ENCODE data around the gene NDUFS7. TPM values are rescaled to one million over a fixed set of nuclear protein-coding genes. Genes with fewer than 3 reads are reported as not detected.

The NDUFS7 gene
- total RNA-seq, 1 donor from 2014 or later, result 67.7 TPM

- DNase-seq (ENCODE audit: low read depth in 2 of 2), result no peak
Observed at GRCh38 chr19:1400281-1401137, 16.8 kb downstream of the NDUFS7 start.

- peak in 1 of 2 donors; percentile 50 for DNase-seq (ENCODE audit: low read depth in 2 of 2)
Observed at GRCh38 chr19:1401138-1401888, 17.6 kb downstream of the NDUFS7 start, which contains the start of gene GAMT. TSS of gene GAMT (minus strand) at chr19:1401542. CDS start at chr19:1401476, 66 bp downstream.

DNA sequence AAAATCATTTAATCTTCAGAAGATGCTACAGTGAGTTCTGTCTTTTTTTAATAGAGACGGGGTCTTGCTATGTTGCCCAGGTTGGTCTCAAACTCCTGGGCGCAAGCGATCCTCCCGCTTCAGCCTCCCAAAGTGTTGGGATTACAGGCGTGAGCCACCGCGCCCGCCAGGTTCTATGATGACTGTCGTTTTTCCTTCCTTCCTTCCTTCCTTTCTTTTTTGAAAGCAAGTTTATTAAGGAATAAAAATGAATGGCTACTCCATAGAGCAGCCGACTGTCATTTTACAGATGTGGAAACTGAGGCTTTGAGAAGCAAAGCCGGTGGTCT lies 18.1 kb downstream of the NDUFS7 start:
- DNase-seq (ENCODE audit: low read depth in 2 of 2), result no peak

- no peak for DNase-seq (ENCODE audit: low read depth in 2 of 2)
Observed at GRCh38 chr19:1402411-1403070, 18.8 kb downstream of the NDUFS7 start.

DNA sequence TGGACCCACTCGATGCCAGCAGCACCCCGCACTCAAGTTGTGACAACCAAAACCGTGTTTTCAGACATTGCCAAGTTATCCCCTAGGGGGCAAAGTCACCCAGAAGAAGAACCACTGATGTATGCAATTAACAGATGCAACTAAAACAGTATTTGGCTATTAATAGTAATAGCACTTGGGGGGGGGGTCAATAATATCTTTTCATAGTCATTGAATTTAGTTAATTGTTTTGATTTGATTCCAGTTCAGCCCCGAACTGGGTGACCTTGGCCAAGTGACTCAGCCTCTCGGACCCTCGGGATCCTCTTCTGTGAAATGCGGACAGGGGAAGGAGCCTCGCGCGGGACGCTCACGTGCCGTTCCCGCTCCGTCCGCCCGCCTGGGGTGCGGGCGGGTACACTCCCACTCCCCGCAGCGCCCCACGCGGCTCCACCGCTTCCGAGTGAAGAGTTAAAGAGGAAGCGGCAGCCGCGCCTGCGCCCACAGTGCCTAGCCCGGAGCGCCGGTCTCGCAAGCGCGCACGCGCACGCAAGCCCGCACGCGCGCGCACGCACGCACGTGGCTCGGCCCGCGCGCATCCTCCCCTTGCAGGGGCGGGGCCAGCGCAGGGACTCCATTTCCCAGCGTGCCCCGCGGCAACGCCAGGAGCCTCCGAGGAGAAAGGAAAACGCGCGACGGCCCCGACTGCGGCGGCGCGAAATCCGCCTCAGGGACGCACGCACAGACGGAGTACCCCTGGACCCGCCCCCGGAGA lies 23.2 kb downstream of the NDUFS7 start:
- DNase-seq (ENCODE audit: low read depth in 2 of 2), result peak; percentile 93 to 98

GRCh38 chr19:1407528-1408299 lies 24.0 kb downstream of the NDUFS7 start, which contains the start of gene DAZAP1:
TSS of gene DAZAP1 (plus strand) at chr19:1407586. CDS start at chr19:1407774, 188 bp downstream.
- DNase-seq (ENCODE audit: low read depth in 2 of 2), result no peak

- peak in 1 of 2 donors; percentile 81 for DNase-seq (ENCODE audit: low read depth in 2 of 2)
Observed at GRCh38 chr19:1408300-1409203, 24.8 kb downstream of the NDUFS7 start.

DNA sequence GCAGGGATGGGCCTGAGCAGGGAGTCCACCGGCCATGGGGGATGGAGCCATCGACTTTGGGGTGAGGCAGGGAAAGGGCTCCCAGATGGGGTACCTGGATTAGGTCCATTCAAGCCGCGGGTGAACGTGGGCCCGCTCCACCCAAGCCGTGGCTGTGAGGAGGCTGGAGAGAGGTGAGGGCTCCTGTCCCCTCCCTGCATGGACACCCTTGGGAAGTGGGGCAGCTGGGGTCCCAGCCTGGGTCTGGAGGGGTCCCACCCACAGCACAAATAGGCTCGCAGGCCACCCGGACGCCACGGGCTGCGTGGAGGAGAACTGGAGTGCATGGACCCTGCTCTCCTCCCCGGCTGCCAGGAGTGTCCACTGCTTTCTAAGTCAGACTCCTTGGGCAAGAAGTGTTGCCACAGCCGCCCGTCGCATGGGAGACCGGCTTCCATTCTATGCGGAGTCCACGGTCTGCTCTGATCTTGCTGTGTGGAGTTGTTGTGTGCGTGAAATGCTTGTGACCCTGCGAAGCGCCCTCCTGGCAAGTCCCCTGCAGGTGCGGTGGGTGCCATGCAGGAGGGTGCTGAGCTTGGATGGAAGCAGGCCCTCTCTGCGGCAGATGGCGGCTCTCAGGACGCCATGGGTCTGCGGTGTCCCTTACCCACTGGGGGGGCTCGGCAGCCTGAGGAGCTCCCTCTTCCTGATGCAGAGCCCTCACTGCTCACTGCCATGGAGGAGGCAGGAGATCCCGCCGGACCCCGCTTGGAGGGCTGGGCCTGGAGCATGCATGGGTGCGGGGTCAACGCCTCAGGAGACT lies 25.7 kb downstream of the NDUFS7 start:
- DNase-seq (ENCODE audit: low read depth in 2 of 2), result no peak

DNA sequence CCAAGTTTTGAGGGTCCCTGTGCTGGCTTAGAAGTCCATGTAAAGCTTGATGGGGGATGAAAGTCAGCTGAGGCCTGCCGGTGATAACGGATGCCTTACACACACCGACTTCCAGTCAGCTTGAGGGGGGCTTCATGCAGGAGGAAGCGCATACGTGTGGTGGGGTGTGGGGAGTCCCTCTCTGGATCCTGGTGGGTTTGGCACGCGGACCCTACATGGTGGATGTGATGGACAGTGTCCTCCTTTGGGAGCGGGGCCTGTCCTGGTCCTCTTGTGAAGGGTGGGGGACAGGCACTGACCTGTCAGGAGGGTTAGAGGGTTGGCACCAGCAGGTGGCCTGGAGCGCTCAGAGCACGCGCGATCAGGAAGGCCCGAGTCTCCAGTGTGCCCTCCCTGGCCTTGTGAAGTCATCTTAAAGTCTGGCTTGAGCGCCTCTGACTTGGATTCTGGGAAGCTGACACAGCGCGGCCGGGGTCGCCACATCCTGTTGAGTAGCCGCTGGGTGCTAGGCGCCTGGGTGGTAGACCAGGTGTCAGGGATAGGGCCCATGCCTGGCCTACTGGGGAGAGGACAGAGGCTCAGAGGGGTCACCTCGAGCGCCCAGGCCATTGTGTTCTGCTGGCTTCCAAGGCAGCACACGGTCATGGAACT lies 26.6 kb downstream of the NDUFS7 start:
- peak in 1 of 2 donors; percentile 43 for DNase-seq (ENCODE audit: low read depth in 2 of 2)

DNA sequence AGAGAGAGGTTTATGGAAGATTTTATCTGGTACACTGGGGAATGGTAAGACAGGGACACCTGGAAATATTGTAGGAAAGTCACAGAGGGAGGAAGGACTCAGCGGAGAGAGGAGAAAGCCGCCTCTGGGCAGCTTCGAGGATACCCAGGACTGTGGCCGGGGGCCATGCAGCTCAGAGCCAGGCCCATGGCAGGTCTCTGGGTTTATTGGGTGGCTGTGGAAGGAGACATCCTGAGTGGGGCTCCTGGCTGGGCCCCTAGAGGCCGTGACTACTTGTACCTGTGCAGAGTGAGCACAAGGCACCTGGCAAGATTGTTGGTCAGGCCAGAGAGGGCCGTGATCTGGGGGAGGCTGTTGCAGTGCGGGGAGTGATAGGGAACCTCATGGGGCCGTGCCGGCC lies 27.1 kb downstream of the NDUFS7 start:
- no peak for DNase-seq (ENCODE audit: low read depth in 2 of 2)

DNA sequence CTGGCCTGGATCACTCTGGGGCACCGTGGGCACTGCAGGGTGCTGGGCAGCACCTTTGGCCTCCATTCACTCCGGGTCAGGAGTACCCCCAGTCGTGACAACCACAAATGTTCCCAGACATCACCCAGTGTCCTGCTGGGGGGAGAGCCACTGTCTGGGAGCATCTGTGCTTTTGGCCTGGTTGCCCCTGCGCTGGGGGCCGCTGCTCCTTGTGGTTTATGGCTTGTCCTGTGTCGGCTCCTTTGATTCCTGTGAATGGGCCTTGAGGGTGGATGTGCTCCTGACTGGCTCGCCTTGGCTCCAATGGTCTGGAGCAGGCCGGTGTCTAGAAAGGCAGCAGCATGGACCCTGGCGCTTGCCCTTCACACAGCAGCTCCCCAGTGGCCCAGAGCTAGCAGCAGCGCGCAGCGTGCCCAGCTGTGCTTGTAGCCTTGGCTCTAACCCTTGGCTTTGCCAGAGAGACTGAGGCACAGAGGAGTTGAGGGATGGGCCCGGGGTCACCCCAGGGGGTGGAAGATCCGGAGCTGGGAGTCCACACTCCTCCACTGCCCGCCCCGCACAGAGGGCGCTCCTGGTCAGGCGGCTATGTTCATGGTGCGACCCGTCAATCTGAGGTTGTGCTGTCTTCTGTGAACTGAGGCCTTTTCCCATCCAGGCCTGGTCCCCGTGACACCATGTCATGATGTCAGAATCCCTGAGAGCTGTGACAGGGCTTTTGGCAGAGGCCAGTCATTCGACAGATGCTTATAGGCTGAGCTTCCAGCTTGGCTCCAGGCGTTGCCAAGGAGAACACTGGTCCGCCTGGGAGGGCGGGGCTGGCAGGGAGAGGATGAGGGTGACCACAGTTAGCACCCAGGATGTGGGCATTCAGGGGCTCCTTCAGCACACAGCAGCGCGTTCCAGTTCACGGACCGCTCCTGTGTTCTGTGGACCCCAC lies 27.8 kb downstream of the NDUFS7 start:
- no peak for DNase-seq (ENCODE audit: low read depth in 2 of 2)

- DNase-seq (ENCODE audit: low read depth in 2 of 2), result no peak
Observed at GRCh38 chr19:1412323-1412923, 28.7 kb downstream of the NDUFS7 start.

- DNase-seq (ENCODE audit: low read depth in 2 of 2), result no peak
Observed at GRCh38 chr19:1412995-1413800, 29.5 kb downstream of the NDUFS7 start.

- peak in 1 of 2 donors; percentile 39 for DNase-seq (ENCODE audit: low read depth in 2 of 2)
Observed at GRCh38 chr19:1416014-1416841, 32.5 kb downstream of the NDUFS7 start.

DNA sequence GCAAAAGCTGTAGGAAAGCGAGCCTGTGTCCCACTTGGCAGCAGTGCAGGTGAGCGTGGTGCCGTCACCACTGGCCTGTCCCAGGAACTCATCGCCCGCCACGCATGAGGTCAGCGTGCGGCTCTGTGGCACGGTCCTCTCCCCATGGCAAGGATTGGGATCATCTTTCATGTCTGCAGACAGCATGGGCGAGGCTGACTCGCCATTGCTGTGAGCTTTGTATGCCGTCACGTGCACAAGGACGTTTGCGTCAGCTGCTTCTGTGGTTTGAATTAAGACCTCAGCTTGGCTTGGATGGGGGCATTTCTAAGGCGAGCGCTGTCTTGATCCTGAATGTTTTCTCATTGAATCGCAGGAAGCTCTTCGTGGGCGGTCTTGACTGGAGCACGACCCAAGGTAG lies 33.4 kb downstream of the NDUFS7 start:
- DNase-seq (ENCODE audit: low read depth in 2 of 2), result no peak
